ENCODE measurements around the gene SOCS3. TPM values are rescaled to one million over a fixed set of nuclear protein-coding genes. Genes with fewer than 3 reads are reported as not detected.

SOCS3 gene
- total RNA-seq, 1 experiment from 2014 or later, result 11.3 TPM

DNA sequence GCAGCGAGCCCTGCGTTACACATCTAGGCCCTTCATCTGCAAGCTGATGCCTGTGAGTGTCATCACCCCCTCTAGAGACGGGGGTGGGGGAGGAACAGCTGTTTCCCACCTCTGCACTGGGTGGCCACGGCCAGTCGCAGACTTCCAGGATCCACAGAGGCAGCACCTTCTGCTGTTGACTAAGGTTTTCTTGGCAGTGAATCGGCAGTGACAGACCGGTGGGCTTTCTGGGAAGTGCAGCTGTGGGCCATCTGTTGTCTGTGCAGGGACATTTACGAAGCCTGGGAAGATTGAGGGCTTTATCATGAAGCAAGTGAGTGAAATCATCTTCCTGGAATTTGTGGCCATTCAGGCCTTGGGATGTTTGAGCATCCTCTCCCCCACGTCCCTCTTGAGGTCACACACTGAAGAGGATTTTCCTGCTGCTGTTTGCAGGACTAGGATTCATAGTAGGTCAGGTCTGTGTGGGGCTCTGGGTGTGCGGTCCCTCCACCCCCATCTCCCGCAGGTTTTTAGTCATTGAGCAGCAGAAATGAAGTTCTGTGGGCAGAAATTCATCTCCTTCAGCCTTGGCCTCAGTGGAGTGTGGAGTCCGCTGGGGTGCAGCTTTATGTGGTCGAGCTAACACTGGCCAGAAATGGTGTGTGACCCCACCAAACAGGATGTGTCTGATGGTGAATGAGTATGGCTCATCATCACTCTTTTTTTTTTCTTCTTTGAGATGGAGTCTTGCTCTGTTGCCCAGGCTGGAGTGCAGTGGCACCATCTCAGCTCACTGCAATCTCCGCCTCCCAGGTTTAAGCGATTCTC, 30.6 kb upstream of the SOCS3 start:
- no peak overlapping the region for H3K4me3 Mint-ChIP-seq (ENCODE audit: unreplicated experiment)

DNA sequence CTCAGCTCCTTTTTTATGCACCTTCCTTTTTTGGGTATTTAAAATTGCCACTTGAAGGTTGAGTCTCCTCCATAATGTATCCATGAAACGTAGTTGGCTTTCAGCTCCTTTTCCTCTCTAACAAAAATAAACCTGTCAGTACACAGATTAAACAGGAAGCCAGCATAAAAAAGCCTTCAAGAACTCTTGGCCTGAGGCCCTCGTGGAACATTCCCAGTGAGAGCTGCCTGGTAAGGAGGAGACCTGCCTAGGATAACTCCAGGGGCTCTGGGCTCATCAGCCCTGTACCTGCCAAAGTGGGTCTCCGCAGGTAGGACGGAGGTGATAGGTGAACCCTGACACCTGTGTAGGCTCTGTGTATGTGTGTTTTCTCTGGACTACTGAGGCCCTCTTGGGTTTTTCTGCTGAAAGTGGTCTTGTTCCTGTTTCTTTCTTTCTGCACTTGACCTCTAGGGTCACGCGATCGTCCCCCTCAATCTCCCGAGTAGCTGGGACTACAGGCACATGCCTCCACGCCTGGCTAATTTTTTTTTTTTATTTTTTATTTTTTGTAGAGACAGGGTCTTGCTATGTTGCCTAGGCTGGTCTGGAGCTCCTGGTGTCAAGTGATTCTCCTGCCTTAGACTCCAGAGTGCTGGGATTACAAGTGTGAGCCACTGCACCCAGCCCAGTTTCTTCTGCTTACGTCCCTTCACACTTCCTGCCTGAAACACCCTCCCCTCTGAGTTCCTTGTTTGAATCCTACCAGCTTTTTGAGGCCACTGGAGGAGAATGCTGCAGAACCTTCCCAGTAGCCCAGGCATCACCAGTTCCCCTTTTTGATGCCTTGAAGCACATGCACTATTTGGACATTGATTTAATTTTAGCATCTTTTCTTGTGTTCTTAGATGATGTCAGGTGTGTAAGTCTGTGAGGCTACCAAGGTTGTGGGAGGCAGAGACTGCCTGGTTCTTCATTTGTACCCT, 28.4 kb upstream of the SOCS3 start:
- H3K4me1 Mint-ChIP-seq (ENCODE audit: low read depth, unreplicated experiment), result peaks cover 18% of the 10 kb centered on the region
- no peaks in the 10 kb centered on the region for H3K36me3 ChIP-seq (ENCODE audit: control insufficient read depth, insufficient read depth, low read length)
- no TSS peak for BruUV-seq (replicated peaks)

More for the DNA sequence above, 30.6 kb upstream of the SOCS3 start:
- H3K4me1 Mint-ChIP-seq (ENCODE audit: low read depth, unreplicated experiment), result peaks cover 30% of the 10 kb centered on the region
- intact Hi-C loops (cut with micrococcal nuclease; ENCODE audit: unreplicated experiment), result no loop called here
- POLR2A ChIA-PET, result no interaction called here
- Histone ChIP-seq H3K27me3 (replicated peaks; ENCODE audit: control insufficient read depth, insufficient read depth, low read length) (no peaks in the 10 kb centered on the region), H3K4me3 (ENCODE audit: low read depth, low read length) (no peak overlapping the region), H3K9me3 (no peaks in the 10 kb centered on the region), H3K4me1 (peaks cover 47% of the 10 kb centered on the region), H3K36me3 (ENCODE audit: control insufficient read depth, insufficient read depth, low read length) (peaks cover 3% of the 10 kb centered on the region; the same call in 1 of the 2 replicates)
- peak; percentile 61 to 63 for DNase-seq
- H3K27me3 Mint-ChIP-seq (ENCODE audit: insufficient read depth, unreplicated experiment), result no peaks in the 10 kb centered on the region
- TF ChIP-seq, protein P1, sequence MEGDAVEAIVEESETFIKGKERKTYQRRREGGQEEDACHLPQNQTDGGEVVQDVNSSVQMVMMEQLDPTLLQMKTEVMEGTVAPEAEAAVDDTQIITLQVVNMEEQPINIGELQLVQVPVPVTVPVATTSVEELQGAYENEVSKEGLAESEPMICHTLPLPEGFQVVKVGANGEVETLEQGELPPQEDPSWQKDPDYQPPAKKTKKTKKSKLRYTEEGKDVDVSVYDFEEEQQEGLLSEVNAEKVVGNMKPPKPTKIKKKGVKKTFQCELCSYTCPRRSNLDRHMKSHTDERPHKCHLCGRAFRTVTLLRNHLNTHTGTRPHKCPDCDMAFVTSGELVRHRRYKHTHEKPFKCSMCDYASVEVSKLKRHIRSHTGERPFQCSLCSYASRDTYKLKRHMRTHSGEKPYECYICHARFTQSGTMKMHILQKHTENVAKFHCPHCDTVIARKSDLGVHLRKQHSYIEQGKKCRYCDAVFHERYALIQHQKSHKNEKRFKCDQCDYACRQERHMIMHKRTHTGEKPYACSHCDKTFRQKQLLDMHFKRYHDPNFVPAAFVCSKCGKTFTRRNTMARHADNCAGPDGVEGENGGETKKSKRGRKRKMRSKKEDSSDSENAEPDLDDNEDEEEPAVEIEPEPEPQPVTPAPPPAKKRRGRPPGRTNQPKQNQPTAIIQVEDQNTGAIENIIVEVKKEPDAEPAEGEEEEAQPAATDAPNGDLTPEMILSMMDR (IDR thresholded peaks at IDR 0.05; ENCODE audit: insufficient read depth in 1 of 2, low read depth in 1 of 2, low read length in 1 of 2, severe bottlenecking in 1 of 2, unreplicated experiment in 1 of 2), result peak in 1 of 2 experiments; percentile 37
- H3K27ac Mint-ChIP-seq (ENCODE audit: unreplicated experiment), result peak overlapping the region; percentile 85
- H3K9me3 Mint-ChIP-seq (ENCODE audit: unreplicated experiment), result no peaks in the 10 kb centered on the region
- H3K36me3 Mint-ChIP-seq (ENCODE audit: insufficient read depth, unreplicated experiment), result peaks cover 63% of the 10 kb centered on the region
- BruUV-seq (replicated peaks), result no TSS peak
- CTCF ChIA-PET, result interaction anchor here (0.6 to 3.0 kb wide), 5 partner anchors 8 to 58 kb away, joined by 3 to 12 read pairs (median 3); no protein-coding TSS in a partner anchor

More for the DNA sequence above, 28.4 kb upstream of the SOCS3 start:
- ChIA-PET CTCF (no interaction called here), POLR2A (no interaction called here)
- peaks cover 41% of the 10 kb centered on the region for H3K36me3 Mint-ChIP-seq (ENCODE audit: insufficient read depth, unreplicated experiment)
- Histone ChIP-seq H3K4me3 (ENCODE audit: low read depth, low read length) (no peak overlapping the region), H3K27me3 (replicated peaks; ENCODE audit: control insufficient read depth, insufficient read depth, low read length) (no peaks in the 10 kb centered on the region), H3K4me1 (peaks cover 40% of the 10 kb centered on the region), H3K9me3 (no peaks in the 10 kb centered on the region)
- TF ChIP-seq, protein P1 (IDR thresholded peaks at IDR 0.05; ENCODE audit: insufficient read depth in 1 of 2, low read depth in 1 of 2, low read length in 1 of 2, severe bottlenecking in 1 of 2, unreplicated experiment in 1 of 2), result no peak
- H3K4me3 Mint-ChIP-seq (ENCODE audit: unreplicated experiment), result no peak overlapping the region
- H3K27me3 Mint-ChIP-seq (ENCODE audit: insufficient read depth, unreplicated experiment), result no peaks in the 10 kb centered on the region
- H3K27ac Mint-ChIP-seq (ENCODE audit: unreplicated experiment), result no peak overlapping the region
- no peaks in the 10 kb centered on the region for H3K9me3 Mint-ChIP-seq (ENCODE audit: unreplicated experiment)
- intact Hi-C loops (cut with micrococcal nuclease; ENCODE audit: unreplicated experiment), result no loop called here
- no peak for DNase-seq

Measured in Caco-2 (cell line).